RWPE2 (cell line): ENCODE data around the gene SAC3D1.

Experiments
- ATAC-seq: fragments of 200-7000 bp; cut with Tn5 transposase; 3 replicates; pipeline ENCODE4 v1.9.1; 2021; ENCODE audit warnings: low read depth
- DNase-seq: peaks from one replicate; pipeline ENCODE4 v3.0.0-alpha.2; 2020; ENCODE audit warnings: low spot score
- H3K27ac ChIP-seq: fragments of 450-650 bp; 2 replicates; pipeline ENCODE4 v1.5.1; 2017; ENCODE audit warnings: mild to moderate bottlenecking; ENCODE audit not compliant: poor library complexity, severe bottlenecking
- H3K27me3 ChIP-seq: fragments of 250-450 bp; sonication (Bioruptor Pico); 2 replicates; pipeline ENCODE4 v1.5.1; 2021; ENCODE audit warnings: mild to moderate bottlenecking, moderate library complexity; ENCODE audit not compliant: insufficient read depth, poor library complexity, severe bottlenecking
- H3K36me3 ChIP-seq: fragments of 250-450 bp; sonication (Bioruptor Pico); 2 replicates; pipeline ENCODE4 v1.5.1; 2020; ENCODE audit warnings: low read depth, mild to moderate bottlenecking, moderate library complexity
- H3K4me1 ChIP-seq: fragments of 250-450 bp; sonication (Bioruptor Pico); 2 replicates; pipeline ENCODE4 v1.5.1; 2021; ENCODE audit warnings: mild to moderate bottlenecking, moderate library complexity; ENCODE audit not compliant: insufficient read depth, poor library complexity, severe bottlenecking
- H3K4me3 ChIP-seq: fragments of 250-450 bp; sonication (Bioruptor Pico); 2 replicates; pipeline ENCODE4 v1.5.1; 2021; ENCODE audit warnings: mild to moderate bottlenecking, moderate library complexity; ENCODE audit not compliant: severe bottlenecking
- H3K9me3 ChIP-seq: fragments of 250-450 bp; sonication (Bioruptor Pico); 2 replicates; pipeline ENCODE4 v1.5.1; 2021; ENCODE audit warnings: mild to moderate bottlenecking, moderate library complexity; ENCODE audit not compliant: severe bottlenecking
- CTCF ChIP-seq: fragments of 450-650 bp; IDR thresholded peaks from one replicate; pipeline ENCODE4 v1.5.1; 2017; ENCODE audit warnings: mild to moderate bottlenecking, moderate library complexity; ENCODE audit not compliant: poor library complexity, severe bottlenecking

The SAC3D1 gene

DNA sequence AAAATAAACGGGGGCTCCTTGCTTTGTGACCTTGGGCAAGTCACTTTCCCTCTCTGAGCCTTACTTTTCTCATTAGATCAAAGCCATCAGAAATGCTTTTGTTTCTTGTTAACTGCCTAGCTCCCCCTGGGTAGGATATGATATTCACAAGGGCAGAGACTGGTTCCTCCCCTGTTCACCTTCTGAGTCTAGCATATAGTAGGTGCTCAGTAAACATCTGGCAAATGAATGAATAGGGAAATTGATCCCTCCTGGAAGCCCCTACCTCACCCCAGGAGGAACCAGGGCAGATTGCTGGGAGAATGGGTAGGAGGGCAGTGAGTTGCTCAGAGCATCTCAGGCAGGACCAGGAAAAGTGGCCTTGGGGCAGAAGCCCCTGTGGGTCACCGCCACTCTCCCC is 6.6 kb upstream of the SAC3D1 start:
- Histone ChIP-seq H3K27ac (no peak overlapping the region), H3K4me3 (no peak overlapping the region), H3K27me3 (no peaks in the 10 kb centered on the region), H3K4me1 (no peaks in the 10 kb centered on the region), H3K9me3 (no peaks in the 10 kb centered on the region), H3K36me3 (peaks cover 23% of the 10 kb centered on the region)
- TF ChIP-seq CTCF = no peak
- ATAC-seq = no peak
- DNase-seq = no peak

- DNase-seq = no peak
Observed at GRCh38 chr11:65035579-65035978, 5.4 kb upstream of the SAC3D1 start.

GRCh38 chr11:65036931-65037330 is 4.1 kb upstream of the SAC3D1 start:
- H3K27me3 ChIP-seq = no peaks in the 10 kb centered on the region
- no peaks in the 10 kb centered on the region for H3K9me3 ChIP-seq
- no peak for DNase-seq
- ATAC-seq = no peak
- no peak overlapping the region for H3K27ac ChIP-seq
- H3K4me3 ChIP-seq = no peak overlapping the region
- peaks cover 5% of the 10 kb centered on the region for H3K4me1 ChIP-seq
- TF ChIP-seq CTCF = no peak
- H3K36me3 ChIP-seq = peaks cover 23% of the 10 kb centered on the region

More at GRCh38 chr11:65035579-65035978, 5.4 kb upstream of the SAC3D1 start:
- H3K27me3 ChIP-seq = no peaks in the 10 kb centered on the region
- H3K4me1 ChIP-seq = peaks cover 5% of the 10 kb centered on the region
- no peak overlapping the region for H3K27ac ChIP-seq
- no peak overlapping the region for H3K4me3 ChIP-seq
- no peak for TF ChIP-seq CTCF
- peaks cover 23% of the 10 kb centered on the region for H3K36me3 ChIP-seq
- H3K9me3 ChIP-seq = no peaks in the 10 kb centered on the region
- no peak for ATAC-seq

GRCh38 chr11:65040520-65040846 is 527 bp upstream of the SAC3D1 start:
- Histone ChIP-seq H3K9me3 (no peaks in the 10 kb centered on the region), H3K27ac (peak overlapping the region; percentile 68), H3K4me1 (peaks cover 17% of the 10 kb centered on the region), H3K36me3 (peaks cover 22% of the 10 kb centered on the region; the same call in 1 of the 2 replicates), H3K4me3 (peak overlapping the region; percentile 73), H3K27me3 (no peaks in the 10 kb centered on the region)
- no peak for TF ChIP-seq CTCF
- ATAC-seq (no peak), DNase-seq (no peak)

GRCh38 chr11:65042891-65043290 is 1.9 kb downstream of the SAC3D1 start:
- peaks cover 22% of the 10 kb centered on the region; the same call in 1 of the 2 replicates for H3K36me3 ChIP-seq
- H3K4me3 ChIP-seq = no peak overlapping the region
- H3K27ac ChIP-seq = peak overlapping the region; percentile 20
- no peak for TF ChIP-seq CTCF
- H3K4me1 ChIP-seq = peaks cover 17% of the 10 kb centered on the region
- no peak for DNase-seq
- H3K27me3 ChIP-seq = no peaks in the 10 kb centered on the region
- no peaks in the 10 kb centered on the region for H3K9me3 ChIP-seq
- no peak for ATAC-seq
